ENCODE results near the gene C2CD3. TPM values are rescaled to one million over a fixed set of nuclear protein-coding genes. Genes with fewer than 3 reads are reported as not detected.

C2CD3 gene
- total RNA-seq, 1 experiment from 2014 or later, result 22.0 TPM

- TF ChIP-seq, protein P1, sequence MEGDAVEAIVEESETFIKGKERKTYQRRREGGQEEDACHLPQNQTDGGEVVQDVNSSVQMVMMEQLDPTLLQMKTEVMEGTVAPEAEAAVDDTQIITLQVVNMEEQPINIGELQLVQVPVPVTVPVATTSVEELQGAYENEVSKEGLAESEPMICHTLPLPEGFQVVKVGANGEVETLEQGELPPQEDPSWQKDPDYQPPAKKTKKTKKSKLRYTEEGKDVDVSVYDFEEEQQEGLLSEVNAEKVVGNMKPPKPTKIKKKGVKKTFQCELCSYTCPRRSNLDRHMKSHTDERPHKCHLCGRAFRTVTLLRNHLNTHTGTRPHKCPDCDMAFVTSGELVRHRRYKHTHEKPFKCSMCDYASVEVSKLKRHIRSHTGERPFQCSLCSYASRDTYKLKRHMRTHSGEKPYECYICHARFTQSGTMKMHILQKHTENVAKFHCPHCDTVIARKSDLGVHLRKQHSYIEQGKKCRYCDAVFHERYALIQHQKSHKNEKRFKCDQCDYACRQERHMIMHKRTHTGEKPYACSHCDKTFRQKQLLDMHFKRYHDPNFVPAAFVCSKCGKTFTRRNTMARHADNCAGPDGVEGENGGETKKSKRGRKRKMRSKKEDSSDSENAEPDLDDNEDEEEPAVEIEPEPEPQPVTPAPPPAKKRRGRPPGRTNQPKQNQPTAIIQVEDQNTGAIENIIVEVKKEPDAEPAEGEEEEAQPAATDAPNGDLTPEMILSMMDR (conservative IDR thresholded peaks at IDR 0.05), result no peak
- no peaks in the 10 kb centered on the region for H3K27me3 ChIP-seq (ENCODE audit: insufficient read depth, low read length)
- H3K9ac ChIP-seq (ENCODE audit: extremely low read depth, insufficient read length, low read length), result no peak overlapping the region
- H3T11ph ChIP-seq (ENCODE audit: low read length), result no peak overlapping the region
- H2BK120ac ChIP-seq (ENCODE audit: low read depth, low read length, poor library complexity, severe bottlenecking), result no peak overlapping the region
- no peak overlapping the region for H3K18ac ChIP-seq (ENCODE audit: insufficient read length, low read depth, low read length)
- H4K20me1 ChIP-seq (ENCODE audit: control insufficient read depth, insufficient read depth, insufficient read length), result no peaks in the 10 kb centered on the region
- peaks cover 13 to 20% of the 10 kb centered on the region in 2 experiments for H3K4me1 Mint-ChIP-seq
- H4K8ac ChIP-seq (replicated peaks; ENCODE audit: insufficient read length, low read depth, low read length), result no peak overlapping the region
- no peak overlapping the region for H3K56ac ChIP-seq (ENCODE audit: insufficient read length, low read depth, low read length)
- no peak overlapping the region for H2BK15ac ChIP-seq (ENCODE audit: low read depth, low read length)
- H3K4me2 ChIP-seq (ENCODE audit: insufficient read depth, insufficient read length, low read length), result no peak overlapping the region
- no peak overlapping the region for H4K91ac ChIP-seq (ENCODE audit: insufficient read length, low read depth, low read length)
- no peaks in the 10 kb centered on the region for H3K79me1 ChIP-seq (ENCODE audit: insufficient read depth, low read depth, low read length, poor library complexity, severe bottlenecking)
- DNase-seq, result no peak
- H3K14ac ChIP-seq (ENCODE audit: insufficient read depth, low read length), result no peak overlapping the region
- no peak overlapping the region for H3K4ac ChIP-seq (ENCODE audit: low read depth, low read length)
- H4K5ac ChIP-seq (ENCODE audit: insufficient read length, low read depth, low read length), result no peak overlapping the region
- no peak overlapping the region for H2BK5ac ChIP-seq (ENCODE audit: insufficient read length, low read length)
- no peak overlapping the region for H2AK5ac ChIP-seq (ENCODE audit: insufficient read length, low read length)
- no peak overlapping the region for H3K27ac ChIP-seq (ENCODE audit: insufficient read length, low read depth, low read length)
- H3K4me1 ChIP-seq (ENCODE audit: insufficient read depth, low read length), result peaks cover 3% of the 10 kb centered on the region; the same call in 1 of the 2 replicates
- no peak overlapping the region for H2AFZ ChIP-seq (ENCODE audit: low read length)
- no peak overlapping the region for H3K23ac ChIP-seq (ENCODE audit: insufficient read length, low read depth, low read length)
- H3K9me3 ChIP-seq (ENCODE audit: control insufficient read depth, low read depth, low read length), result no peaks in the 10 kb centered on the region
- H3K27me3 Mint-ChIP-seq (ENCODE audit: low read depth), result no peaks in the 10 kb centered on the region
- H3K27ac Mint-ChIP-seq, result no peak overlapping the region; a peak in 1 of 7 replicates
- H3K9me3 Mint-ChIP-seq, result peaks cover 1 to 5% of the 10 kb centered on the region in 2 experiments; a peak in 3 of 5 replicates
- H3K4me3 Mint-ChIP-seq, result no peak overlapping the region
- no peaks in the 10 kb centered on the region for H3K79me2 ChIP-seq (ENCODE audit: insufficient read depth, low read length)
- no peak overlapping the region for H2BK20ac ChIP-seq (ENCODE audit: low read depth, low read length, poor library complexity, severe bottlenecking)
- no peaks in the 10 kb centered on the region for H3K23me2 ChIP-seq (ENCODE audit: insufficient read length, low read depth, low read length, poor library complexity, severe bottlenecking)
- H2BK12ac ChIP-seq (ENCODE audit: insufficient read length, low read depth, low read length), result no peak overlapping the region
- no CpG with 5 or more reads among the region's 3 CpGs for WGBS (ENCODE audit: extremely low coverage, insufficient read length, low lambda C conversion rate)
- H3K36me3 Mint-ChIP-seq (ENCODE audit: insufficient read depth in 1 of 3, low read depth in 3 of 3), result peaks cover 19 to 55% (median 46%) of the 10 kb centered on the region in 3 experiments
These were observed 35.5 kb downstream of the C2CD3 start for GRCh38 chr11:74135127-74135840.

Data from H9 (cell line).